ENCODE measurements around the gene PTPRN2. TPM values are rescaled to one million over a fixed set of nuclear protein-coding genes. Genes with fewer than 3 reads are reported as not detected.

Gene PTPRN2
- total RNA-seq, 1 experiment from 2014 or later: 1.7 TPM

DNA sequence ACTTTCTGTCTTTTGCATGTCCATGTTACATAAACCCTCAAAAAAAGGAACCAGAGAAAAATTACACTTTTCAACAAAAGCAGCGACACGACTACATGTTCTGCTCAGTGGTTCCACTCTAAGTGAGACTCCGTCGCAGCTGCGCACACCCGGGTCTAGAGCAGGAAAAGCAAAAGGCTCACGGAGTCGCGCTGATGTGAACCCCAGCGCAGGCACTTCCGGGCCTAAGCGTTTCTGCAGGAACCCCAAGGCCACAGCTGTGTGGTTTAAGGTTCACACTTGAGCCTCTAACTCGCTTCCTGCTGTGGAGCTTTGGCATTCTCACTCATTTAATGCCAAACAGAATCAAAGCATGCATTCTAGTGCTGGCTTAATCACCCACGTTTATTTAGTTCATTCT, 1010.6 kb downstream of the PTPRN2 start:
- Histone ChIP-seq H3K9me2 (replicated peaks; ENCODE audit: insufficient read depth, low read length) (no peaks in the 10 kb centered on the region), H3K4me1 (ENCODE audit: low read length) (no peaks in the 10 kb centered on the region), H3K9ac (ENCODE audit: low read length) (no peak overlapping the region), H4K20me1 (ENCODE audit: insufficient read depth, low read depth, low read length) (no peaks in the 10 kb centered on the region), H3K4me3 (ENCODE audit: low read length) (no peak overlapping the region), H2AFZ (ENCODE audit: low read length) (no peak overlapping the region), H3K9me3 (ENCODE audit: low read length) (no peaks in the 10 kb centered on the region), H3K4me2 (ENCODE audit: low read depth, low read length, poor library complexity, severe bottlenecking) (peak overlapping the region; percentile 29), H3K27ac (ENCODE audit: low read length) (no peak overlapping the region), H3K79me2 (ENCODE audit: low read length) (no peaks in the 10 kb centered on the region), H3K27me3 (ENCODE audit: low read length) (no peaks in the 10 kb centered on the region), H3K36me3 (ENCODE audit: insufficient read depth, low read length) (no peaks in the 10 kb centered on the region)
- DNase-seq: no peak

DNA sequence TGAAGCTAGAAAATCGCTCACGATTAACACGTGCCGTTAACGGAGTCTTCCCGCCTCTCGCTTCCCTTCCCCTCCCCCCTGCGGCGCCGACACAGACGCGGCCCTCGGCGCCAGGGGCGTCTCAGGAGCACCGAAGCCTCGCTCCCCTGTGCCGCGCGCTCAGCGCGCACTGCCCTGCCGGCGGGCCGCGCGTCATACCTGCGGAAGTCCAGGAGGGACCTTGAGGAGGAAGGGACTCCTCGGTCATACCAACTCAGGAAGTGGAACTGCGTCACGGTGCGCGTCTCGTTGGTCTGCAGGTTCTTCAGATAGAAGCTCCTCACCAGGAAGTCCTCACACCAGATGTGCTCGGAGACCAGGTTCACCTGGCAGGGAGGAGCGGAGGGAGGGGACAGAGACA, 1011.2 kb downstream of the PTPRN2 start:
- Histone ChIP-seq H2AFZ (ENCODE audit: low read length) (no peak overlapping the region), H3K79me2 (ENCODE audit: low read length) (no peaks in the 10 kb centered on the region), H3K9ac (ENCODE audit: low read length) (no peak overlapping the region), H3K4me2 (ENCODE audit: low read depth, low read length, poor library complexity, severe bottlenecking) (peak overlapping the region; percentile 29), H3K9me3 (ENCODE audit: low read length) (no peaks in the 10 kb centered on the region), H3K36me3 (ENCODE audit: insufficient read depth, low read length) (no peaks in the 10 kb centered on the region), H4K20me1 (ENCODE audit: insufficient read depth, low read depth, low read length) (no peaks in the 10 kb centered on the region), H3K27ac (ENCODE audit: low read length) (no peak overlapping the region), H3K9me2 (replicated peaks; ENCODE audit: insufficient read depth, low read length) (no peaks in the 10 kb centered on the region), H3K27me3 (ENCODE audit: low read length) (no peaks in the 10 kb centered on the region), H3K4me3 (ENCODE audit: low read length) (peak overlapping the region; percentile 36; the same call in 1 of the 2 replicates), H3K4me1 (ENCODE audit: low read length) (no peaks in the 10 kb centered on the region)
- DNase-seq: peak; percentile 48

DNA sequence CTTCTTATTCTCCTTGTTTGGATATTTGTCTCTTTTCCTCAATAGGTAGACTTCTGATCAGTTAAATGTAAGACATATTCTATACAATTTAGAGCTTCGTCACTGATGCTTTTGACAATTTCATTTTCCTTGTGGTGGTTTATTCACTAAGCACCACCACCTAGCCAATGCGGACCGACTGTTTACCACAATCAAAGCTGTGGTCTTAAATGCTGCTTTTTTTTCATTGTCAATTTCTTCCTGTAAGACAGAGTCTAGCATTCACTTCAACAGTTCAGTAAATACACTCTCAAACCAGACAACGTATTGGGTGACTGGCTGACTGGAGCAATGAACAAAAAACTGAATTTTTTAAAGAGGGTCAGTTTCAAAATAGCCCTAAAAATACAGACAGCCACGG, 1011.8 kb downstream of the PTPRN2 start:
- Histone ChIP-seq H3K4me1 (ENCODE audit: low read length) (no peaks in the 10 kb centered on the region), H3K36me3 (ENCODE audit: insufficient read depth, low read length) (no peaks in the 10 kb centered on the region), H3K9me2 (replicated peaks; ENCODE audit: insufficient read depth, low read length) (no peaks in the 10 kb centered on the region), H3K9ac (ENCODE audit: low read length) (no peak overlapping the region), H3K9me3 (ENCODE audit: low read length) (no peaks in the 10 kb centered on the region), H2AFZ (ENCODE audit: low read length) (no peak overlapping the region), H3K27ac (ENCODE audit: low read length) (no peak overlapping the region), H3K79me2 (ENCODE audit: low read length) (no peaks in the 10 kb centered on the region), H4K20me1 (ENCODE audit: insufficient read depth, low read depth, low read length) (no peaks in the 10 kb centered on the region), H3K4me3 (ENCODE audit: low read length) (no peak overlapping the region), H3K27me3 (ENCODE audit: low read length) (no peaks in the 10 kb centered on the region), H3K4me2 (ENCODE audit: low read depth, low read length, poor library complexity, severe bottlenecking) (peak overlapping the region; percentile 29)
- no peak for DNase-seq

DNA sequence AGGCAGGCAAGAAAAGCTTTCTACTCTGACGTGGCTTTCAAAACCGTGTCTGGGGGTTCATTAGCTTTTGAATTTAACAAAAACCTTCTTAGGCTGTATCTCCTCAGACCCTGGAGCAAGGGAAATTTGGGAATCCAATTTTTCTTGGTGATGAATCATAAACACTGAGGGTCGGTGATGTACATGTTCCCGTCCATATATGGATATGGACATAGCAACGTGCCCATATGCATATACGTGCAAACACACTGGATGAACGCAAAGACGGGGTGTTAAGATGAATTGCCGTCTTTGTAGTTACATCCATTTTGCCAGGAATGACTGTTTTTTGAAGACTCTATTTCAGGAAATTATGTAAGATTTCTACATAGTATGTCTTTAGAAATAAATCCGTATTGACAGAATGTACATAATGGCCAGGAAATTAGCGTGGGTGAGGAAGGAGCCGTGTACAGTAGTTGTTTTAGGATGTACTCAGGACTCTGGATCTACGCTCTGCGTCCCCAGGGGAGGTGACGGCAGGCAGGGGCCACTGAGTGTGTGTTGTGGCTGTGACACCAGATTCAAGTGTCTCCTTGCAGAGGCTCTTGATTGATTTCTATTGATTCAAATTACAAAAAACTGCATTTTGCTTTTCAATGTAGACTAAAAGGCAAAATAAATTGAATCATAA, 1012.6 kb downstream of the PTPRN2 start:
- Histone ChIP-seq H3K36me3 (ENCODE audit: insufficient read depth, low read length) (no peaks in the 10 kb centered on the region), H3K4me3 (ENCODE audit: low read length) (no peak overlapping the region), H3K9me3 (ENCODE audit: low read length) (no peaks in the 10 kb centered on the region), H3K4me2 (ENCODE audit: low read depth, low read length, poor library complexity, severe bottlenecking) (no peak overlapping the region), H3K79me2 (ENCODE audit: low read length) (no peaks in the 10 kb centered on the region), H4K20me1 (ENCODE audit: insufficient read depth, low read depth, low read length) (no peaks in the 10 kb centered on the region), H3K27me3 (ENCODE audit: low read length) (no peaks in the 10 kb centered on the region), H3K4me1 (ENCODE audit: low read length) (no peaks in the 10 kb centered on the region), H3K27ac (ENCODE audit: low read length) (no peak overlapping the region), H3K9me2 (replicated peaks; ENCODE audit: insufficient read depth, low read length) (no peaks in the 10 kb centered on the region), H3K9ac (ENCODE audit: low read length) (no peak overlapping the region), H2AFZ (ENCODE audit: low read length) (no peak overlapping the region)
- no peak for DNase-seq

DNA sequence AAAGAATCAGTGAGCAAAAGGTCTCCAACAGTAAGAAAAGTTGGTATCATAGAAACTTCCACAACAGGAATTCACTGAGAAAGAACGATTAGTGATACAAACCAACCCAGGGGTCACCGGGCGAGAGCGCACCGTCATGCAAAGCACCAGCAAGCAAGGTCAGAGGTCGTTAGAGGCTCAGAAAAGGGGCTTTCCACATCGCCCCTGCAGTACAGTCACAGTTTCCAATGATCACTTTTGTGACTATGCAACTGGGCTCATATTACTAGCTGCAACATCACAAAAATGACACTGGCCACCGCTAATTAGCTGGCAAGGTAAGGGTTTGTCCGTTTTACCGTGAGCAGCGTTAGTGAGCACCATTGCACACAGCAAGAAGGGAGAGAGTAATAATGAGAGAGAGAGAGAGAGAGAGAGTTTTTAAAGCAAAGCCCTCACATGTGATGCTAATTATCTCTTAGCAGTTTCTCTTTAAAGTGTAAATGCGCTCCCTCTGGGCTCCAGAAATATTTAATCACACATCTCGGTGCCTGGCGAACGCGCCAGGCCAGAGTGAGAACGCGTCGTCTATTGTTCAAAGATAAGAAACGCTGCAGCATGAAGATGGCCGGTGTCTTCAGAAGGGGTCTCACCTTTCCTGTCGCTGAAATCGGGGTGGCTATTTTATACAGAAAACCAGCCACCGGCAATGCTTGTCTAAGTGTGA, 1013.4 kb downstream of the PTPRN2 start:
- no peak for DNase-seq
- no peak overlapping the region for H3K27ac ChIP-seq (ENCODE audit: low read length)

DNA sequence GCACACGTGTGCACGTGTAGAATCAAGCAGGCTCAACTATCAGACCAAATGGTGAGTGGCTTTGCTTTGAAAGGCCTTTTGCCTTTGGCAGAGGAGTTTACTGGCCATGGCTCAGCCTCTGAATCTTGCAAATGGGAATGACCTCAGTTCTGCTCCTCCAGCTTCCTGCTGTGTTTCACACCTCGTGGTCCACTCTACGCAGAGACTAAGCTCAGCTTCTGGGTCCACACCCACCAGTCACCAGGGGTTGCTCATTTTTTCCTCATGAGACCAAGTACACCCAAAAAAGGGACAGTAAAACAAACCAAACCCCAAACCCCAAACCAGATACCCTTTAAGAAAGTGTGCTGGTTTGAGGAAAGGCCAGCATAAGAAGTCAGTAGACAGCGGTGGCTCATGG, 1014.4 kb downstream of the PTPRN2 start:
- peaks cover 6% of the 10 kb centered on the region for H3K4me1 ChIP-seq (ENCODE audit: low read length)
- no peak overlapping the region for H2AFZ ChIP-seq (ENCODE audit: low read length)
- DNase-seq: no peak
- H3K4me2 ChIP-seq (ENCODE audit: low read depth, low read length, poor library complexity, severe bottlenecking): no peak overlapping the region
- no peak overlapping the region for H3K27ac ChIP-seq (ENCODE audit: low read length)
- no peaks in the 10 kb centered on the region for H3K9me3 ChIP-seq (ENCODE audit: low read length)
- no peaks in the 10 kb centered on the region for H3K79me2 ChIP-seq (ENCODE audit: low read length)
- H3K36me3 ChIP-seq (ENCODE audit: insufficient read depth, low read length): no peaks in the 10 kb centered on the region
- H4K20me1 ChIP-seq (ENCODE audit: insufficient read depth, low read depth, low read length): no peaks in the 10 kb centered on the region
- no peak overlapping the region for H3K4me3 ChIP-seq (ENCODE audit: low read length)
- H3K27me3 ChIP-seq (ENCODE audit: low read length): no peaks in the 10 kb centered on the region
- no peak overlapping the region for H3K9ac ChIP-seq (ENCODE audit: low read length)
- H3K9me2 ChIP-seq (replicated peaks; ENCODE audit: insufficient read depth, low read length): no peaks in the 10 kb centered on the region

More for the DNA sequence above, 1013.4 kb downstream of the PTPRN2 start:
- Histone ChIP-seq H3K4me3 (ENCODE audit: low read length) (no peak overlapping the region), H3K9ac (ENCODE audit: low read length) (no peak overlapping the region), H4K20me1 (ENCODE audit: insufficient read depth, low read depth, low read length) (no peaks in the 10 kb centered on the region), H3K27me3 (ENCODE audit: low read length) (no peaks in the 10 kb centered on the region), H3K9me3 (ENCODE audit: low read length) (no peaks in the 10 kb centered on the region), H3K4me1 (ENCODE audit: low read length) (peaks cover 2% of the 10 kb centered on the region), H2AFZ (ENCODE audit: low read length) (no peak overlapping the region), H3K79me2 (ENCODE audit: low read length) (no peaks in the 10 kb centered on the region), H3K36me3 (ENCODE audit: insufficient read depth, low read length) (no peaks in the 10 kb centered on the region), H3K4me2 (ENCODE audit: low read depth, low read length, poor library complexity, severe bottlenecking) (no peak overlapping the region), H3K9me2 (replicated peaks; ENCODE audit: insufficient read depth, low read length) (no peaks in the 10 kb centered on the region)

DNA sequence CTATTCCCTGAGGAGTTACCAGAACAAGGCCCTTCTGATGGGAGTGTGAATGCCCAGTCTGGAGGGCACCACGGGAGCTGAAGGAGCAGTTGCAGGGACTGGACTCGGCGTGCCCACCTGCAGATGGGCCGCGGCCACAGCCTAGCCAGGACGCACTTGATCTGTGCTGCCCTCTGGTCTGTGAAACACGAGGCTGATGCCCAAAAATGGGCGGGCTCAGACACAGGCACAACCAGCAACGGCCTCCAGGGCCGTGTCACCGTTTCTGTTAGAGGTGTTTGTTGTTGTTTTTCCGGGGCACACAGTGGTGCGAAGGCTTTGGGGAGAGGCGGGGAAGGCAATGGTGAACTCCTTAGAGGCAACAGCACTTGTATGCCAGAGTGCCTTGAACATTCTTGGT, 1015.0 kb downstream of the PTPRN2 start:
- no peak overlapping the region for H3K27ac ChIP-seq (ENCODE audit: low read length)
- H2AFZ ChIP-seq (ENCODE audit: low read length): no peak overlapping the region
- no peaks in the 10 kb centered on the region for H3K27me3 ChIP-seq (ENCODE audit: low read length)
- H3K4me1 ChIP-seq (ENCODE audit: low read length): peaks cover 6% of the 10 kb centered on the region
- H3K4me3 ChIP-seq (ENCODE audit: low read length): no peak overlapping the region
- no peaks in the 10 kb centered on the region for H4K20me1 ChIP-seq (ENCODE audit: insufficient read depth, low read depth, low read length)
- H3K9ac ChIP-seq (ENCODE audit: low read length): no peak overlapping the region
- H3K4me2 ChIP-seq (ENCODE audit: low read depth, low read length, poor library complexity, severe bottlenecking): no peak overlapping the region
- no peaks in the 10 kb centered on the region for H3K79me2 ChIP-seq (ENCODE audit: low read length)
- no peaks in the 10 kb centered on the region for H3K9me3 ChIP-seq (ENCODE audit: low read length)
- no peaks in the 10 kb centered on the region for H3K36me3 ChIP-seq (ENCODE audit: insufficient read depth, low read length)
- DNase-seq: no peak
- no peaks in the 10 kb centered on the region for H3K9me2 ChIP-seq (replicated peaks; ENCODE audit: insufficient read depth, low read length)

DNA sequence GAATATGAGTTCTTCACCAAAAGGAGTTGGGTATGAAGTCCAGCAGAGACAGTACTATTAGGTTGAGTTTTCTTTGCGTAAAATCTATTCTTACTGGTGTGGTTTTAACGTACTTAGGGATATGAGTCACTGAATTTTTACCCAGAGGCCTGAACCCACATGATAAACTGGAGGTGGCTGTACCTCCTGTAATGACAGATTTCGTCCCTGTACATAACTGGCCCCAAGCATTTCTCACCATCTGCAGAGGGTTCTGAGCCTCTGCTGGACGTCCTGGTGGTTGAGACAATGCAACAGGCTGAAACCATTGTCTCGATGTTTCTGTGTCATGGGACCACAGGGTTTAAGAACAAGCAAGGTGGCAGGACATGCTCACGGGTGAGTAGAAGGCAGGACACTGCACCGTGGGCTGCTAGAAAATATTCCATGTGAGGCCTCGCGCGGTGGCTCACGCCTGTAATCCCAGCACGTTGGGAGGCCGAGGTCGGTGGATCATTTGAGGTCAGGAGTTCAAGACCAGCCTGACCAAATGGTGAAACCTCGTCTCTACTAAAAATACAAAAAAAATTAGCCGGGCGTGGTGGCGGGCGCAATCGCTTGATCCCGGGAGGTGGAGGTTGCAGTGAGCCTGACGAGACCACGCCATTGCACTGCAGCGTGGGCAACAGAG, 1017.0 kb downstream of the PTPRN2 start:
- no peak overlapping the region for H3K27ac ChIP-seq (ENCODE audit: low read length)
- H3K4me2 ChIP-seq (ENCODE audit: low read depth, low read length, poor library complexity, severe bottlenecking): no peak overlapping the region
- H2AFZ ChIP-seq (ENCODE audit: low read length): no peak overlapping the region
- H3K79me2 ChIP-seq (ENCODE audit: low read length): no peaks in the 10 kb centered on the region
- H3K36me3 ChIP-seq (ENCODE audit: insufficient read depth, low read length): no peaks in the 10 kb centered on the region
- no peaks in the 10 kb centered on the region for H3K27me3 ChIP-seq (ENCODE audit: low read length)
- peaks cover 6% of the 10 kb centered on the region for H3K4me1 ChIP-seq (ENCODE audit: low read length)
- H4K20me1 ChIP-seq (ENCODE audit: insufficient read depth, low read depth, low read length): no peaks in the 10 kb centered on the region
- no peaks in the 10 kb centered on the region for H3K9me2 ChIP-seq (replicated peaks; ENCODE audit: insufficient read depth, low read length)
- no peak overlapping the region for H3K4me3 ChIP-seq (ENCODE audit: low read length)
- no peak for DNase-seq
- no peak overlapping the region for H3K9ac ChIP-seq (ENCODE audit: low read length)
- no peaks in the 10 kb centered on the region for H3K9me3 ChIP-seq (ENCODE audit: low read length)
